H9 (cell line): ENCODE results near the gene ERF. TPM values are rescaled to one million over a fixed set of nuclear protein-coding genes. Genes with fewer than 3 reads are reported as not detected.
"Not testable (repeated sequence)": the region's sequence is repeated elsewhere in the genome, so short reads cannot be mapped to it uniquely, and the experiment has no call there.

Experiments
- DNase-seq: peaks from one replicate; pipeline ENCODE4 v3.0.0-alpha.2; 2017
- H2AFZ ChIP-seq: one replicate; pipeline ENCODE4 v1.6.1; 2013; ENCODE audit warnings: mild to moderate bottlenecking, low read length, control low read depth, moderate library complexity
- H2AK5ac ChIP-seq: 2 replicates; pipeline ENCODE4 v1.6.1; 2013; ENCODE audit warnings: low read length, control low read depth, mixed read lengths; ENCODE audit not compliant: insufficient read length
- H2BK120ac ChIP-seq: one replicate; pipeline ENCODE4 v1.6.1; 2013; ENCODE audit warnings: low read depth, mild to moderate bottlenecking, low read length, control low read depth, inconsistent platforms; ENCODE audit not compliant: poor library complexity, severe bottlenecking
- H2BK12ac ChIP-seq: 2 replicates; pipeline ENCODE4 v1.6.1; 2013; ENCODE audit warnings: low read length, control low read depth, mixed read lengths, low read depth; ENCODE audit not compliant: insufficient read length
- H2BK15ac ChIP-seq: 2 replicates; pipeline ENCODE4 v1.6.1; 2013; ENCODE audit warnings: low read depth, low read length, control low read depth
- H2BK20ac ChIP-seq: one replicate; pipeline ENCODE4 v1.6.1; 2013; ENCODE audit warnings: low read depth, mild to moderate bottlenecking, low read length, control low read depth, inconsistent platforms; ENCODE audit not compliant: poor library complexity, severe bottlenecking
- H2BK5ac ChIP-seq: 2 replicates; pipeline ENCODE4 v1.6.1; 2013; ENCODE audit warnings: low read length, control low read depth, mixed read lengths; ENCODE audit not compliant: insufficient read length
- H3K14ac ChIP-seq: 2 replicates; pipeline ENCODE4 v1.6.1; 2013; ENCODE audit warnings: low read length, control low read depth; ENCODE audit not compliant: insufficient read depth
- H3K18ac ChIP-seq: 2 replicates; pipeline ENCODE4 v1.6.1; 2013; ENCODE audit warnings: low read depth, mild to moderate bottlenecking, mixed read lengths, low read length, control low read depth; ENCODE audit not compliant: insufficient read length
- H3K23ac ChIP-seq: 2 replicates; pipeline ENCODE4 v1.6.1; 2013; ENCODE audit warnings: low read length, control low read depth, mixed read lengths, low read depth; ENCODE audit not compliant: insufficient read length
- H3K23me2 ChIP-seq: 2 replicates; pipeline ENCODE4 v1.6.1; 2013; ENCODE audit warnings: low read depth, mild to moderate bottlenecking, mixed read lengths, low read length, control low read depth; ENCODE audit not compliant: insufficient read length, poor library complexity, severe bottlenecking
- H3K27ac ChIP-seq: 2 replicates; pipeline ENCODE4 v1.5.1; 2013; ENCODE audit warnings: low read length, control low read depth, mixed read lengths, low read depth; ENCODE audit not compliant: insufficient read length
- H3K27me3 ChIP-seq: 2 replicates; pipeline ENCODE4 v1.6.1; 2013; ENCODE audit warnings: low read length, control low read depth, inconsistent platforms; ENCODE audit not compliant: insufficient read depth
- H3K4ac ChIP-seq: 2 replicates; pipeline ENCODE4 v1.6.1; 2013; ENCODE audit warnings: low read depth, mild to moderate bottlenecking, control low read depth, inconsistent platforms, low read length, moderate library complexity
- H3K4me1 ChIP-seq: 2 replicates; pipeline ENCODE4 v1.6.1; 2013; ENCODE audit warnings: low read length, control low read depth, inconsistent platforms; ENCODE audit not compliant: insufficient read depth
- H3K4me2 ChIP-seq: 2 replicates; pipeline ENCODE4 v1.6.1; 2013; ENCODE audit warnings: low read length, control low read depth, mixed read lengths; ENCODE audit not compliant: insufficient read length, insufficient read depth
- H3K56ac ChIP-seq: 2 replicates; pipeline ENCODE4 v1.6.1; 2013; ENCODE audit warnings: low read depth, mild to moderate bottlenecking, mixed read lengths, low read length, control low read depth; ENCODE audit not compliant: insufficient read length
- H3K79me1 ChIP-seq: 2 replicates; pipeline ENCODE4 v1.6.1; 2013; ENCODE audit warnings: low read depth, mild to moderate bottlenecking, moderate library complexity, low read length, control low read depth, inconsistent platforms; ENCODE audit not compliant: insufficient read depth, poor library complexity, severe bottlenecking
- H3K79me2 ChIP-seq: 2 replicates; pipeline ENCODE4 v1.6.1; 2013; ENCODE audit warnings: low read length, control low read depth, inconsistent platforms; ENCODE audit not compliant: insufficient read depth
- H3K9ac ChIP-seq: 2 replicates; pipeline ENCODE4 v1.6.1; 2013; ENCODE audit warnings: low read length, control low read depth, mixed read lengths; ENCODE audit not compliant: insufficient read length; ENCODE audit errors: extremely low read depth
- H3K9me3 ChIP-seq: one replicate; pipeline ENCODE4 v1.6.1; 2013; ENCODE audit warnings: low read depth, low read length, inconsistent platforms; ENCODE audit not compliant: control insufficient read depth
- H3T11ph ChIP-seq: one replicate; pipeline ENCODE4 v1.6.1; 2013; ENCODE audit warnings: mild to moderate bottlenecking, low read length, control low read depth, inconsistent platforms
- H4K20me1 ChIP-seq: one replicate; pipeline ENCODE4 v1.6.1; 2013; ENCODE audit not compliant: control insufficient read depth, insufficient read length, insufficient read depth
- H4K5ac ChIP-seq: 2 replicates; pipeline ENCODE4 v1.6.1; 2013; ENCODE audit warnings: low read depth, mild to moderate bottlenecking, mixed read lengths, low read length, control low read depth; ENCODE audit not compliant: insufficient read length
- H4K8ac ChIP-seq: replicated peaks from 2 replicates; pipeline ENCODE4 v1.6.1; 2013; ENCODE audit warnings: low read length, control low read depth, mixed read lengths, low read depth; ENCODE audit not compliant: insufficient read length
- H4K91ac ChIP-seq: 2 replicates; pipeline ENCODE4 v1.6.1; 2013; ENCODE audit warnings: low read depth, mild to moderate bottlenecking, moderate library complexity, mixed read lengths, low read length, control low read depth; ENCODE audit not compliant: insufficient read length
- H3K27ac Mint-ChIP-seq, 3 experiments: 2 replicates in 2 of 3; 3 replicates in 1 of 3; pipeline ENCODE4 v1.8.0; 2020 to 2021; ENCODE audit warnings: mixed read lengths in 3 of 3, mild to moderate bottlenecking in 1 of 3, moderate library complexity in 1 of 3
- H3K27me3 Mint-ChIP-seq: 2 replicates; pipeline ENCODE4 v1.8.0; 2021; ENCODE audit warnings: low read depth, mild to moderate bottlenecking, moderate library complexity, mixed read lengths
- H3K36me3 Mint-ChIP-seq, 3 experiments: 2 replicates in 2 of 3; 3 replicates in 1 of 3; pipeline ENCODE4 v1.8.0; 2020 to 2021; ENCODE audit warnings: low read depth in 3 of 3, mixed read lengths in 3 of 3; ENCODE audit not compliant: insufficient read depth in 1 of 3
- H3K4me1 Mint-ChIP-seq, 2 experiments: 2 replicates each; pipeline ENCODE4 v1.8.0; 2020; ENCODE audit warnings: mixed read lengths in 2 of 2
- H3K4me3 Mint-ChIP-seq, 2 experiments: 2 replicates in 1 of 2; 3 replicates in 1 of 2; pipeline ENCODE4 v1.8.0; 2020 to 2021; ENCODE audit warnings: mild to moderate bottlenecking in 2 of 2, mixed read lengths in 2 of 2, moderate library complexity in 1 of 2
- H3K9me3 Mint-ChIP-seq, 2 experiments: 2 replicates in 1 of 2; 3 replicates in 1 of 2; pipeline ENCODE4 v1.8.0; 2020; ENCODE audit warnings: mild to moderate bottlenecking in 2 of 2, mixed read lengths in 2 of 2, moderate library complexity in 1 of 2
- WGBS: extraction: QIAGEN DNeasy Blood & Tissue Kit; methylation state at CpG from one replicate; pipeline ENCODE4 v1.1.7; 2013; ENCODE audit warnings: missing lambda C conversion rate, low lambda C conversion rate, mixed read lengths; ENCODE audit not compliant: insufficient read length; ENCODE audit errors: extremely low coverage; 5-methylcytosine and 5-hydroxymethylcytosine counted together
- total RNA-seq: library from RNA; stranded (reverse); gene quantifications from 2 replicates; pipeline ENCODE4 v1.2.1, GENCODE V29; 2021

ERF gene
- total RNA-seq, 1 experiment from 2014 or later: 126 TPM

- not testable (repeated sequence) for H3K27ac ChIP-seq, H3K27ac Mint-ChIP-seq, DNase-seq, H3K18ac ChIP-seq, H3K56ac ChIP-seq, H3T11ph ChIP-seq, H3K9ac ChIP-seq, H4K20me1 ChIP-seq, H2BK20ac ChIP-seq, H2AK5ac ChIP-seq, H3K9me3 Mint-ChIP-seq, H3K4me2 ChIP-seq, H3K4me1 ChIP-seq, H2BK12ac ChIP-seq, H4K5ac ChIP-seq, H2BK120ac ChIP-seq, H3K9me3 ChIP-seq, H3K36me3 Mint-ChIP-seq, H3K14ac ChIP-seq, H2BK5ac ChIP-seq, H3K27me3 ChIP-seq, H3K79me1 ChIP-seq, H3K23me2 ChIP-seq, H3K23ac ChIP-seq, H3K4me3 Mint-ChIP-seq, H4K91ac ChIP-seq, H2AFZ ChIP-seq, H3K4ac ChIP-seq, H3K79me2 ChIP-seq
- peaks cover 15% of the 10 kb centered on the region for H3K27me3 Mint-ChIP-seq
- WGBS: no CpG with 5 or more reads among the region's 4 CpGs
- Histone ChIP-seq H4K8ac (peak overlapping the region; percentile 38), H2BK15ac (peak overlapping the region; percentile 12; the same call in 1 of the 2 replicates)
- H3K4me1 Mint-ChIP-seq: peaks cover 20 to 23% of the 10 kb centered on the region in 2 experiments
Observed at GRCh38 chr19:42266105-42266504, 11.2 kb upstream of the ERF start.
